ENCODE measurements around the gene NMUR1.

The NMUR1 gene

DNA sequence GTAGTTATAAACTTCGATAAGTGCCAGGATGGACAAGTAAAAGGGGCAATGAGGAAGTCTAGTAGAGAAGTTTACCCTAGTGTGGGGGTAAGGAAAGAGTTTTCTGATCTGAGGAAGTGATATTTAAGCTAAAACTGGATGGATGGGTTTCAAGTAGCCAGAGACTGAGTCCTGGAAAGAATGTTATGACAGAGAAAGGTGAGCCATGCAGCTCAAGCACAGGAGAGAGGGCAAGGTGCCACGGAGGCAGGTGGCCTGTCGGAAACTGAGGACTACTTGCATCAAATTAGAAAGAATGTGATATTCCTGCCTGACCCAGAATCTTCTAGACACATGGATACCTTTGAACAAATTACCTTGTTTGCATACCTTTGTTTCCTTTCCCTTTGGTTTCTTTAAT lies 26.5 kb downstream of the NMUR1 start:
- H3K9ac ChIP-seq (ENCODE audit: low read length), result no peak overlapping the region
- TF ChIP-seq, protein P1, sequence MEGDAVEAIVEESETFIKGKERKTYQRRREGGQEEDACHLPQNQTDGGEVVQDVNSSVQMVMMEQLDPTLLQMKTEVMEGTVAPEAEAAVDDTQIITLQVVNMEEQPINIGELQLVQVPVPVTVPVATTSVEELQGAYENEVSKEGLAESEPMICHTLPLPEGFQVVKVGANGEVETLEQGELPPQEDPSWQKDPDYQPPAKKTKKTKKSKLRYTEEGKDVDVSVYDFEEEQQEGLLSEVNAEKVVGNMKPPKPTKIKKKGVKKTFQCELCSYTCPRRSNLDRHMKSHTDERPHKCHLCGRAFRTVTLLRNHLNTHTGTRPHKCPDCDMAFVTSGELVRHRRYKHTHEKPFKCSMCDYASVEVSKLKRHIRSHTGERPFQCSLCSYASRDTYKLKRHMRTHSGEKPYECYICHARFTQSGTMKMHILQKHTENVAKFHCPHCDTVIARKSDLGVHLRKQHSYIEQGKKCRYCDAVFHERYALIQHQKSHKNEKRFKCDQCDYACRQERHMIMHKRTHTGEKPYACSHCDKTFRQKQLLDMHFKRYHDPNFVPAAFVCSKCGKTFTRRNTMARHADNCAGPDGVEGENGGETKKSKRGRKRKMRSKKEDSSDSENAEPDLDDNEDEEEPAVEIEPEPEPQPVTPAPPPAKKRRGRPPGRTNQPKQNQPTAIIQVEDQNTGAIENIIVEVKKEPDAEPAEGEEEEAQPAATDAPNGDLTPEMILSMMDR (IDR thresholded peaks at IDR 0.05; ENCODE audit: low read length), result no peak
- TF ChIP-seq EZH2phosphoT487 (IDR thresholded peaks at IDR 0.05; ENCODE audit: low read length) (no peak), EZH2 (optimal IDR thresholded peaks at IDR 0.05; ENCODE audit: low read depth, low read length) (no peak)
- H3K4me3 ChIP-seq (ENCODE audit: low read length), result no peak overlapping the region

DNA sequence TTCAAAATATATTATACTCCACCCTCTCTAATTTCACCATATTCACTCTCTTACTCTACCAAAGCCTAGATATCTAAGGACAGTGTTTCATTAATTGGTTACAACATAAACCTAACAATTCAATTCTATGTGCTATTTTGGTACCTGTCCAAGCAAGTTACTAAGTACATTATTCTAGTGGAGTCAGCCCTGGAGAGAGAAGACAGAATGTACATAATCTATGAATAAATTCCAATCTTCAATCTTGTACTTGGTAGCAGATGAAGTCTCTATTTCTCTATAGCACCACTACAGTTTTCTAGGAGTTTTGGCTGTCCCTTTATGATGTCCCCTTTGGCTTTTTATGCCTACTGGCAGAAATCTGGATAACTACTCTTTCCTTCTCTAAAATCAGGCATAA lies 27.6 kb downstream of the NMUR1 start:
- Histone ChIP-seq H3K27me3 (replicated peaks; ENCODE audit: insufficient read depth, low read length) (no peaks in the 10 kb centered on the region), H2AFZ (ENCODE audit: low read length) (no peak overlapping the region), H3K36me3 (replicated peaks; ENCODE audit: insufficient read depth, low read length) (no peaks in the 10 kb centered on the region), H3K4me3 (ENCODE audit: low read length) (no peak overlapping the region), H3K9ac (ENCODE audit: low read length) (no peak overlapping the region), H3K4me1 (ENCODE audit: low read length) (no peaks in the 10 kb centered on the region), H4K20me1 (ENCODE audit: insufficient read depth, low read length) (no peaks in the 10 kb centered on the region), H3K79me2 (ENCODE audit: low read length) (no peaks in the 10 kb centered on the region), H3K9me3 (replicated peaks; ENCODE audit: insufficient read depth, low read length) (no peaks in the 10 kb centered on the region), H3K27ac (ENCODE audit: low read length) (no peak overlapping the region), H3K4me2 (ENCODE audit: low read depth, low read length) (no peak overlapping the region), H3F3A (ENCODE audit: insufficient read depth, low read length) (no peaks in the 10 kb centered on the region), H3K9me2 (replicated peaks; ENCODE audit: insufficient read depth, low read length) (no peaks in the 10 kb centered on the region)
- DNase-seq, result no peak
- TF ChIP-seq EZH2phosphoT487 (IDR thresholded peaks at IDR 0.05; ENCODE audit: low read length) (no peak), EZH2 (optimal IDR thresholded peaks at IDR 0.05; ENCODE audit: low read depth, low read length) (no peak)
- TF ChIP-seq, protein P1 (IDR thresholded peaks at IDR 0.05; ENCODE audit: low read length), result no peak

More for the DNA sequence above, 26.5 kb downstream of the NMUR1 start:
- Histone ChIP-seq H3K4me2 (ENCODE audit: low read depth, low read length) (no peak overlapping the region), H3K9me2 (replicated peaks; ENCODE audit: insufficient read depth, low read length) (no peaks in the 10 kb centered on the region), H3K79me2 (ENCODE audit: low read length) (no peaks in the 10 kb centered on the region), H3K36me3 (replicated peaks; ENCODE audit: insufficient read depth, low read length) (no peaks in the 10 kb centered on the region), H3F3A (ENCODE audit: insufficient read depth, low read length) (no peaks in the 10 kb centered on the region), H3K4me1 (ENCODE audit: low read length) (no peaks in the 10 kb centered on the region), H2AFZ (ENCODE audit: low read length) (no peak overlapping the region), H4K20me1 (ENCODE audit: insufficient read depth, low read length) (no peaks in the 10 kb centered on the region), H3K27me3 (replicated peaks; ENCODE audit: insufficient read depth, low read length) (no peaks in the 10 kb centered on the region), H3K27ac (ENCODE audit: low read length) (no peak overlapping the region), H3K9me3 (replicated peaks; ENCODE audit: insufficient read depth, low read length) (no peaks in the 10 kb centered on the region)
- no peak for DNase-seq

DNA sequence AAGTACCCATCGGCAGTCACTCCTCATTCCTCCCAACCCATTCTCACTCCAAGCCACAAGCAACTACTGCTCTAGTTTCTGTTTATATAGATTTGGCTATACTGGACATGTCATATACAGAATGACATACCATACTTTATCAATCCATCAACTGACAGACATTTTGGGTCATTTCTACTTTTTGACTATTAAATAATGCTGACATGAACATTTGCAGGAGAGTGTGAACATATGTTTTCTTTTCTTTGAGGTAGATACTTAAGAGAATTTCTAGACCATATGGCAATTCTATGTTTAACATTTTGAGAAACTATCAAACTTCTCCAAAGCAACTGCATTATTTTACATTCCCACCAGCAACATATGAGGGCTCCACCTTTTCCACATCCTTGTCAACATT lies 32.6 kb downstream of the NMUR1 start:
- H3K9me2 ChIP-seq (replicated peaks; ENCODE audit: insufficient read depth, low read length), result no peaks in the 10 kb centered on the region
- H4K20me1 ChIP-seq (ENCODE audit: insufficient read depth, low read length), result no peaks in the 10 kb centered on the region
- no peaks in the 10 kb centered on the region for H3K79me2 ChIP-seq (ENCODE audit: low read length)
- no peak overlapping the region for H3K4me2 ChIP-seq (ENCODE audit: low read depth, low read length)
- TF ChIP-seq, protein P1 (IDR thresholded peaks at IDR 0.05; ENCODE audit: low read length), result no peak
- H3K9me3 ChIP-seq (replicated peaks; ENCODE audit: insufficient read depth, low read length), result no peaks in the 10 kb centered on the region
- no peaks in the 10 kb centered on the region for H3F3A ChIP-seq (ENCODE audit: insufficient read depth, low read length)
- H3K27ac ChIP-seq (ENCODE audit: low read length), result no peak overlapping the region
- no peaks in the 10 kb centered on the region for H3K4me1 ChIP-seq (ENCODE audit: low read length)
- no peak overlapping the region for H3K9ac ChIP-seq (ENCODE audit: low read length)
- no peak overlapping the region for H2AFZ ChIP-seq (ENCODE audit: low read length)
- no peak overlapping the region for H3K4me3 ChIP-seq (ENCODE audit: low read length)
- no peaks in the 10 kb centered on the region for H3K27me3 ChIP-seq (replicated peaks; ENCODE audit: insufficient read depth, low read length)
- no peak for DNase-seq
- no peaks in the 10 kb centered on the region for H3K36me3 ChIP-seq (replicated peaks; ENCODE audit: insufficient read depth, low read length)
